SK-MEL-5 (cell line): ENCODE measurements around the gene TMPRSS15. TPM values are rescaled to one million over a fixed set of nuclear protein-coding genes. Genes with fewer than 3 reads are reported as not detected.

Experiments
- DNase-seq: peaks from one replicate; pipeline ENCODE4 v3.0.0-alpha.2; 2016; ENCODE audit warnings: low read depth, low spot score
- in situ Hi-C: cut with HindIII; loops from 2 replicates; pipeline ENCODE4 v1.10.0; 2016; ENCODE audit warnings: low sequenced_read_pairs, high pct_unique_total_duplicates, low pct_unique_long_range_greater_than_20kb
- total RNA-seq: library from RNA; depleted of rRNA; stranded (reverse); fragments of >200 nt; shearing (Covaris generic); gene quantifications from 2 replicates; pipeline ENCODE4 v1.2.3, GENCODE V29; 2014

The TMPRSS15 gene
- total RNA-seq, 1 experiment from 2014 or later: 0.58 TPM

DNA sequence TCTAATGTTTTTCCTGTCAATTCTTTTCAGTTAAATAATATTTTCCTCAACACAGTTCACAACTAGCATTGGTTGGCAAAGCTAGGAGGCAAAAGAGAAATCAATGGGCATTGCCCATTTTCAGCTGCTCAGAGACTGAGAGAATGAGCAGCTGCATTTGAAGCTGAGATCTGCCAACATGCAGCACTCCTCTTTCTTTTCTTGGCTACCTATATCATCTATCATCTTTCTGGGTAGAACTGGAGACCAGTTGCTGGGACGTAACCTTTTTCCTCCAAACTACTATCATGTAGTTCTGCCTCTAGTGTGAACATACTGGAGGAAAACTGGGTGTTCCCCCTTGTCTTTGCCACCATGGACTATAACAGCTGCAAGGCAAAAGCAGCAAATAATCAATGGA is 136.1 kb downstream of the TMPRSS15 start:
- in situ Hi-C loops: no loop called here
- no peak for DNase-seq

DNA sequence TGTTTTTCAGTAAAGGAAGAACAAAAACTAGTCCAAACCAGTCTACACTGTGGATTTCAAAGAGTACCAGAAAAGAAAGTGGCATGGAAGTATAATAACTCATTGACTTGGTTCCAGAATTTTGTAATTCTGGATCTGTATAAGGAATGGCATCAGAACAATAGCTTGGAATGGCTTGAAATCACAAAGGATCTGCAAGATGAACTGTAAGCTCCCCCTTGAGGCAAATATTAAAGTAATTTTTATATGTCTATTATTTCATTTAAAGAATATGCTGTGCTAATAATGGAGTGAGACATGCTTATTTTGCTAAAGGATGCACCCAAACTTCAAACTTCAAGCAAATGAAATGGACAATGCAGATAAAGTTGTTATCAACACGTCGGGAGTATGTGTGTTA is 137.6 kb downstream of the TMPRSS15 start:
- in situ Hi-C loops: no loop called here
- DNase-seq: no peak

DNA sequence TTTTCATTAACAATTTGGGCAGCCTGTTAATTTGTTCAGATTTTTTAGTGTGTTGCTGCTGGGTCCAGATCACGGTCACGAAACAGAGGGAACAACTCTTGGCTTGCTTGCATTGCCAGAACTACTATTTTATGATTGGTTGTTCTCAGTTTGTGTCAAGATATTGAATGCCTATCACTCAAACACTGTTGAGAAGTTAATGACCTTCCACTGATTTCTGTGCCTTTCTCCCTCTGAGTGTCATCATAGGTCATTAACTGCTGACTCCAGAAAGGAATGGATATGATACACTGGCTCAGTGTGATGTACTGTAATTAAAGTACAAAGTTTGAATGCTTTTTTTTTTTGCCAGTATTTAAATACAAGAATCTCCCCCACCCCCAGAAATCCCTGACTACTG is 149.8 kb downstream of the TMPRSS15 start:
- in situ Hi-C loops: no loop called here
- DNase-seq: no peak

DNA sequence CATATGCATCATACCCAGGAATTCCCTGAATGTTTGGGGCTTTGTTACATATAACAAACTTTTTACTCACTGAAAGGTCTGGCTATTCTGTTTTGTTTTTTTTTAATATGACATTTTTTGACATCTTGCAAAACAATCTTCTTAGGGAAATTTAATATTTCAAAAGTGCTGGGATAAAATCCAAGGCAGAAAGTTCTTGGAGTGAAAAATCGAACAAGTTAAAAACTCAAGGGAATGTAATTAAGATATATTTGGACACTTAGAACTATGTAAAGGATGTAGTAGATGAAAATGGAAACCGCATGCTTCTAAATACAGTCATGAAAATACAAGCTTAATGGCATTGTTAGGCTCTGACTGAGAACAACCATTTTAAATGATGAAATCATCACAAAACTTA is 150.4 kb downstream of the TMPRSS15 start:
- in situ Hi-C loops: no loop called here
- DNase-seq: no peak

DNA sequence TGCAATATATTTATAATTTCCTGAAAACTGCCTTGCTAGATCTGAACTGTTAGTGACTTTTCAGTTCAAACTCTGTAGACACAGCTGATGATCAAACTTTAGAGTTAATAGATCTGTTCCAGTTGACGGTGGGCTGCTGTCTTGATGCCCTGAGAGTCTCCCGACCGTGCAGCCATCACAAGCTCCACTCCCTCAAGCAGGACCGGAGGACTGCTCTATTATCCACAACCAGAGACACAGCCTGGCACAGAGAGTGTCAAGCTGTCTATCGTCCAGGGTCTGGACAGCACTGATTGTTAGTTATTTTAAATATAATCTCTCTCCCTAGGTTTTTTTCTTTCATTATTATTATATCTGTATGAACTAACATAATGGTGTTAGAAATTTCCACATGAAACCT is 150.9 kb downstream of the TMPRSS15 start:
- in situ Hi-C loops: no loop called here
- DNase-seq: no peak

DNA sequence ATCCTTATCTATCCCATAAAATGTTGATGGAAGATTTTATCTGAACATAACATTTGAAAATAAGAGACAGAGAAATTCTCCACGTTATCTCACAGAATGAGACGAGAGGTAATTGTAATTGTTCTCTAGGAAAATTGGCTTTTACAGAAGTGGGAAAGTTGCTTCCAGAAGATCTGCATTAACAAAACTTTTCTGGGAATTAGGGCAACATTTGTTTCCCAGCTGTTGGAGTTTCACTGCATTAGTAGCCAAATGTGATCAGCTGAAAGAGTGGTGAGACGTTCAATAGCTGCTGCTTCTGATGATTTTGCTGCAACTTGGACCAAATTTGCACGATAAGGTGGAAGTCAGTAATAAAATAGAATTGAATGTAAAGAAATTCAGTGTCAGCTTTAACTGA is 151.3 kb downstream of the TMPRSS15 start:
- no peak for DNase-seq
- in situ Hi-C loops: no loop called here

DNA sequence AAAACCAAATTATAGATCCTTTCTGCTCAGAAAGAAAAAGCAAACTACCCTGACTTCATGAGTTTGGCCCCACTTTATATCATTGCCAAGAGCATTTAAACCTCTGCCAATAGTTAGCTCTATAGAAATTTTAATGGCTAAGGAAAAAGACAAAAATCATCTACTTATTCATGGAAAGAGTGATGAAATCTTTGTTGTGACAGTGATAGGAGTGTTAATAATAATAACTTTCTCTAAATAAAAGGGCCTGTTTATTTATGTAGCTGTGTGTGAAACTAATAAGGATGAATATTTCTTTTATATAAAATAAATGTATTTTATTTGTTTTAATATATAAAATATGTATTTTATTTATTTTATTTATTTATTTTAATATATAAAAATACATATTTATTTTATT is 152.5 kb downstream of the TMPRSS15 start:
- in situ Hi-C loops: no loop called here

DNA sequence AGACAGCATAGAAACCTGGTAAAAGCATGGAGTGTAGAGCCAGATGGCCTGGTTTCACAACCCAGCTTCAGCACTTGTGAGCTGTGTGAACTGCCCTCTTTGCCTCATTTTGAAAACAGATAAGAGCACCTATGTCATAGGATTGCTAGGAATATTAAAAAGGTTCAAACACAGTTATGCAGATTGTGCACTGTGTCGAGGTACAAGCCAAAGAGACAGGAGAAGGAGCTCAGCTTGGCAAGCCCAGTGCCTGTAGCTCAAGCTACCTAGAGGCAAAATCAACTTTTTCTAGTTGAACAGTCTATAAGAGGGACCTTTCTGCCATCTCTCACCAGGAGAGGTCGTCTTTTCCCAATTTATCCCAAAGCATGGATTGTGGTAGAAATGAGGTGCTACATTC is 153.9 kb downstream of the TMPRSS15 start:
- DNase-seq: peak; percentile 58
- in situ Hi-C loops: no loop called here

More for the DNA sequence above, 152.5 kb downstream of the TMPRSS15 start:
- DNase-seq: no peak

DNA sequence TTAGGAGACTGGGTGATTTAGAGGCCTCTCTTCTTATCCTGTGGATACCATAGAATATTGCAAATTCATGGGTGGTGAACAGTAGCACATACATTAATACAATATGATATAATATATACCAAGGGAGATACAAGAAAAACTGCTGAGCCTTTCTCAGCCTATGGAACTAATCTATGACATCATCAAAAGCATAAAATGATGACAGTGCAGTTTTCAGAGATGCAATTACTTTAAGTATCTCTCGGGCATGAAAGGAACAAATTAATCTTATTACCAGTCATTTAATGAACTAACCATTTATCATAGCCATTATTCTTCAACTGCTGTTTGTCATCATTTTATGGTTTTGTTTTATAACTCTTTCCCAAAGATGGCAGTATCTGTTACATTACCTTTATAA is 155.4 kb downstream of the TMPRSS15 start:
- in situ Hi-C loops: no loop called here
- DNase-seq: no peak

DNA sequence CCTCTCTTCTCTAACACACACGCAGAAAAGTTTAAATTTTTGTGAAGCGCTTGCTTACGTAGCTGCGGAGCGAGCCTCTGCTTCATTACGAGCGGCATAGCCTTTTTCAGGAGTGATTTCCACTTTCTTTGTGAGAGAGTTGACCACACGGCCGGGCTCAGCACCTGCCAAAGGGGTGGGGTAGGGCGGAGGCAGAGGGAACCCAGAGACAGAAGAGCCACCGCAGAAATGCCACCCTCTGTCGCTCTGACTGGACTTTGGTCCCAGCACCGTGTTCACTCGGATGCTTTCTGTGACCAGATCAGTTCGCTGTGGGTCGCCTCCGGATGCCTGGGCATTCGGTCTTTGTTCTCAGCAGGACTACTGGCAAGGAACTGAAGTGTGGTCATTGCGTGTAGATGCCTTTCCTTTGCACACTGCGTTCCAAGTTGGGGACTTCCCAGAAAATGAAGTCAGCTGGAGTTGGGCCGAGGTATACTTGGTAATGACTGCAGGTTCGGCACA is 158.1 kb downstream of the TMPRSS15 start:
- in situ Hi-C loops: no loop called here
- DNase-seq: no peak

DNA sequence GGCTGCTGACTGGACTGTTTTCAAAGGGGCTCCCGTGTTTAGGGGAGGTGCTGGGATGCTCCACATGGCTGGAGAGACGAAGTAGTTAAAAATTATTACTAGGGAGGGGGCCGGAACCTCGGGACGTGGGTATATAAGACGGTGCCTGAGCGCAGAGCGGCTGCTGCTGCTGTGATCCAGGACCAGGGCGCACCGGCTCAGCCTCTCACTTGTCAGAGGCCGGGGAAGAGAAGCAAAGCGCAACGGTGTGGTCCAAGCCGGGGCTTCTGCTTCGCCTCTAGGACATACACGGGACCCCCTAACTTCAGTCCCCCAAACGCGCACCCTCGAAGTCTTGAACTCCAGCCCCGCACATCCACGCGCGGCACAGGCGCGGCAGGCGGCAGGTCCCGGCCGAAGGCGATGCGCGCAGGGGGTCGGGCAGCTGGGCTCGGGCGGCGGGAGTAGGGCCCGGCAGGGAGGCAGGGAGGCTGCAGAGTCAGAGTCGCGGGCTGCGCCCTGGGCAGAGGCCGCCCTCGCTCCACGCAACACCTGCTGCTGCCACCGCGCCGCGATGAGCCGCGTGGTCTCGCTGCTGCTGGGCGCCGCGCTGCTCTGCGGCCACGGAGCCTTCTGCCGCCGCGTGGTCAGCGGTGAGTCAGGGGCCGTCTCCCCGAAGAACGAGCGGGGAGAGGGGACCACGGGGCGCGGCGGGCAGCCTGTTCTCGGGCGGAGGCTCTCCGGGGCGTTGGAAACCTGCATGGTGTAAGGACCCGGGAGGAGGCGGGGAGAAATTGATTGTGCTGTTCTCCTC is 158.7 kb downstream of the TMPRSS15 start, which contains the start of gene CHODL:
Gene CHODL, plus strand, starts transcription at position 163 of the 793 bp plus-strand sequence. Its CDS starts 391 bp downstream, at position 554.
- in situ Hi-C loops: no loop called here
- no peak for DNase-seq

DNA sequence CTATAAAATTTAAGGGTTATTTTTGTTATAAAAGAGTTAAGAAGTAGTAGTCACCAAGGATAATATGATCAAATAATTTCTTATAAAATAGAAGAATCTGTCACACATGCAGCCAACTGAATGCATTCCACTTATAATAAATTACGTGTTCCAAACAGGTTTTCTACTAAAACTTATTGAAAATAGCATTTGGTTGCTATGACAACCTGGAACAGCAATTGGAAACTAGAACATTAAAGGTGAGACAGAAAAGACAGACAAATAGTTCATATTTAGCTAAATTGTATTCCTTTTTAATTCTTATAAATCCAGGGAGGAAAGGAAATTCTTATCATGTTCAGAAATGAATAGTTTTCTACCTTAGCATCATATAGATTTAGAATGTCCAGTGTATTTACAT is 168.0 kb downstream of the TMPRSS15 start:
- DNase-seq: no peak
- in situ Hi-C loops: no loop called here

DNA sequence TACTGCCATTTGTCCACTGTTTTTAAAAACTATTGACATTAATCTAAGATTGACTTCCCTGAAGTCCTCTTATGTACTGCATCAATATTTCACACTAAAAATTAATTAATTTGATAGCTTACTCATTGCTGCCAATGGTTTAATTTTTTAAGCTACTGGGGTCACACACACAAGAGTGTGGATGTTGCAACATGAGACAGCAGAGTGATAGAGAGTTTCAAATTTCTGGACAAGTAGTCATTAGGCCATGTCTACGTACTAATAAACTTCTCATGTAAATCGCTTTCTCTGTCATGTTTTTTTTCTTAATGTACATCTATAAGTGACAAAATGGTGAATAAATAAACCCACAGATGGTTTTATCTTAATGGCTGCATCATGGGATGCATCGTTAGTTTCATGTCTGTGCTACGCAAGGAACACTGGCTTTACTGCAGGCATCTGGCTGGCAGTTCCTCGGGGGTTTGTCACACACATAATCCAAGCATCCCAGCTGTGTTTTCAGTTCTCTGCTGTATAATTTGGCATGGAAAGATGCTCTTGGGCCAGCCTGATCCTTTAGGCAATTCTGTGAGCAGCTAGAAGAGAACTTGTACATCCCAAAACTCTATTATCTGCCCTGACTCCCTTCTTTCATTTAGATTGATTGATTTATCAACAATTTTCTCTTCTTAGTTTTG is 175.4 kb downstream of the TMPRSS15 start:
- no peak for DNase-seq
- in situ Hi-C loops: no loop called here

DNA sequence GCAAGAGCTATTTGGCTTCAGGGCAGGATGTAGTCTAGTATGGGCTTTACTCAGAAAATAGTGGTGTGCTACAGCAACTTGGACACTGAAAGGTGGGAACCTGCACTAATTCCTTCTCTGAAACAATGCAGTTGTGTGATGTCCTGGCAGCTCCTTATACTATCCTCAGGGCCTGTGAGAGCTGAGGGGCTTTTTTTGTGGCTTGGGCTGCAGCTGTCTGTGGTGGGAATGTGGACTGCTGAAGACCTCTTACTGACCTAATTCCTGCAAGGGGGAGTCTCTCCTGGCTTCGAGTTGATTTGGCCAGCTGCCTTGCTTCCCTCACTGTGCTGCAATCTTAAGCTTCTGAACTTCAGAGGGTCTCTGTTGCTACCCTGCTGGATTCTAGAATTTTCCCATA is 181.2 kb downstream of the TMPRSS15 start:
- in situ Hi-C loops: no loop called here
- DNase-seq: no peak

DNA sequence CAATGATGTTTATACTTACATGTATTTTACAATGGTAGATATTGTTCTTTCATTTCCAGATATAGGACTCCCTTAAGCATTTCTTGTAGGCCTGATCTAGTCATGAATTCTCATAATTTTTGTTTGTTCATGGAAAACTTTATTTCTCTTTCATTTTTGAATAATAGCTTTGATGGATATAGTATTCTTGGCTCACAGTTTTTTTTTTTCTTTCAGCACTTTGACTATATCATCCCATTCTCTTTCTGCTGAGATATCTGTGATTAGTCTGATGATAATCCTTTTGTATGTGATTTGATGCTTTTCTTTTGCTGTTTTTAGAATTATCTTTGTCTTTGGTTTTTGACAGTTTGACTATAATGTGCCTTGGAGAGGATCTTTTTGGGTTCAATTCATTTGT is 183.1 kb downstream of the TMPRSS15 start:
- DNase-seq: no peak
- in situ Hi-C loops: no loop called here
